HFF-Myc (cell line): ENCODE measurements around the gene FNTB.

Source experiments
- DNase-seq: peaks from one replicate; pipeline ENCODE4 v3.0.0-alpha.2; 2011; ENCODE audit warnings: low read depth; ENCODE audit errors: extremely low read depth
- H3K4me3 ChIP-seq: replicated peaks from 2 replicates; pipeline ENCODE4 v1.5.1; 2011; ENCODE audit warnings: low read depth, mild to moderate bottlenecking, control low read depth, low read length
- TF ChIP-seq, protein P1 (sequence below): IDR thresholded peaks from 2 replicates; pipeline ENCODE4 v1.5.1; 2012; ENCODE audit warnings: mild to moderate bottlenecking, low read depth, low read length, control low read depth; ENCODE audit errors: missing control alignments

The FNTB gene

DNA sequence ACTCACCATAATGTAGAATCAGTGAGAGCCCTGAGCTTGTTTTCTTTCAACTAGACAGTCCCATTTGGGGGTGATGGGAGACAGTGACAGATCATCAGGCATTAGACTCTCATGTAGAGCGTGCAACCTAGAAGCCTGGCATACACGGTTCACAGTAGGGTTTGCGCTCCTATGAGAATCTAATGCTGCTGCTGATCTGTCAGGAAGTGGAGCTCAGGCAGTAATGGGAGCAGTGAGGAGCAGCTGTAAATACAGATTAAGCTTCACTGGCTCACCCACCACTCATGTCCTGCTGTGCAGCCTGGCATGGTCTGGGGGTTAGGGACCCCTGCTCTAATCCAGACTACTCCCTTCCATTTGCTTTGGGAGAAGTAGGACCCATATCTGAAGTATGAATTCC, 55.6 kb downstream of the FNTB start:
- TF ChIP-seq, protein P1, sequence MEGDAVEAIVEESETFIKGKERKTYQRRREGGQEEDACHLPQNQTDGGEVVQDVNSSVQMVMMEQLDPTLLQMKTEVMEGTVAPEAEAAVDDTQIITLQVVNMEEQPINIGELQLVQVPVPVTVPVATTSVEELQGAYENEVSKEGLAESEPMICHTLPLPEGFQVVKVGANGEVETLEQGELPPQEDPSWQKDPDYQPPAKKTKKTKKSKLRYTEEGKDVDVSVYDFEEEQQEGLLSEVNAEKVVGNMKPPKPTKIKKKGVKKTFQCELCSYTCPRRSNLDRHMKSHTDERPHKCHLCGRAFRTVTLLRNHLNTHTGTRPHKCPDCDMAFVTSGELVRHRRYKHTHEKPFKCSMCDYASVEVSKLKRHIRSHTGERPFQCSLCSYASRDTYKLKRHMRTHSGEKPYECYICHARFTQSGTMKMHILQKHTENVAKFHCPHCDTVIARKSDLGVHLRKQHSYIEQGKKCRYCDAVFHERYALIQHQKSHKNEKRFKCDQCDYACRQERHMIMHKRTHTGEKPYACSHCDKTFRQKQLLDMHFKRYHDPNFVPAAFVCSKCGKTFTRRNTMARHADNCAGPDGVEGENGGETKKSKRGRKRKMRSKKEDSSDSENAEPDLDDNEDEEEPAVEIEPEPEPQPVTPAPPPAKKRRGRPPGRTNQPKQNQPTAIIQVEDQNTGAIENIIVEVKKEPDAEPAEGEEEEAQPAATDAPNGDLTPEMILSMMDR = no peak
- no peak overlapping the region for H3K4me3 ChIP-seq
- no peak for DNase-seq

- H3K4me3 ChIP-seq = no peak overlapping the region
- TF ChIP-seq, protein P1 = no peak
- DNase-seq = no peak
These were observed 56.2 kb downstream of the FNTB start for GRCh38 chr14:65042731-65043372.

- no peak overlapping the region for H3K4me3 ChIP-seq
- TF ChIP-seq, protein P1 = no peak
- DNase-seq = no peak
These were observed 57.3 kb downstream of the FNTB start for GRCh38 chr14:65043893-65044595.

DNA sequence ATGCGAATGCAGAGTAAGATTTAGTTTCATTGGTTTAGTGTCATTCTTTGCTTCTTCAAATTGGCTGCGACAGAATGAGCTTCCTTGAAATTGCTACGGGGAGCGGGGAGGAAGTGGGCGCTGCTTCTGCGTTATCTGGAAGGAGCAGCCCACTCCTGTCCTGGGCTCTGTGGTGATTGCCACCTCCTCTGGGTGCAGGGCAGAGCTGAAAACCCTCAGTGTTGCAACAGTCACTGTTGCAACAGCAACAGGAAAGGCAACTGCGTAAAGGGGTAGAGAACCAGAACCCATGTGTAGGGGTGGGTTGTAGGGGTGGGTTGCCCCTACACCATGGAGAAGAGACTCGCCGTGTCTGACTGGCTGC, 57.9 kb downstream of the FNTB start:
- TF ChIP-seq, protein P1 = no peak
- no peak for DNase-seq
- H3K4me3 ChIP-seq = no peak overlapping the region

GRCh38 chr14:65045006-65045405, 58.3 kb downstream of the FNTB start:
- H3K4me3 ChIP-seq = no peak overlapping the region
- TF ChIP-seq, protein P1 = no peak
- no peak for DNase-seq

DNA sequence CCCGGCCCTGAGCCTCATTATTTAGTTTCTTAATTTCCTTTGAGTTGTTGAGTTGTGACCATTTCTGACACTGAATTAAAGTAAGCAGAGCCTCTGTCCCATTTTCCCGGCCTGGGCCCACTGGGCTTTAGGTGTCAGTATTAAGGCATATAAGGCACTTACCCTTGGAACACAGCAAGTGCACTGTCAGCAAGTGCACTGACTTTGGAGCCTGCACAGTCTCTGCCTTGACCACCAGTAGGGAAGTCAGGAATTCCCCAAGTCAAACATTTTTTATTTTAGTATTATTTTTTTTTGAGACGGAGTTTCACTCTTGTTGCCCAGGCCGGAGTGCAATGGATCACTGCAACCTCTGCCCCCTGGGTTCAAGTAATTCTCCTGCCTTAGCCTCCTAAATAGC, 59.0 kb downstream of the FNTB start:
- H3K4me3 ChIP-seq = no peak overlapping the region
- no peak for DNase-seq
- TF ChIP-seq, protein P1 = no peak
